ENCODE results near the gene LRIT3.
A peak's percentile ranks its signal among the peaks of the same experiment; 100 is the strongest.

Gene LRIT3

GRCh38 chr4:109803924-109804571 lies 43.9 kb upstream of the LRIT3 start:
- no peaks in the 10 kb centered on the region for H3K27me3 ChIP-seq (ENCODE audit: insufficient read depth, poor library complexity, severe bottlenecking)
- H3K4me3 ChIP-seq (ENCODE audit: severe bottlenecking) = no peak overlapping the region
- H3K27ac ChIP-seq (ENCODE audit: poor library complexity, severe bottlenecking) = no peak overlapping the region
- peaks cover 7% of the 10 kb centered on the region for H3K4me1 ChIP-seq (ENCODE audit: insufficient read depth, poor library complexity, severe bottlenecking)
- H3K36me3 ChIP-seq (ENCODE audit: low read depth) = no peaks in the 10 kb centered on the region; the same call in 1 of the 2 replicates
- TF ChIP-seq CTCF (IDR thresholded peaks at IDR 0.05; ENCODE audit: poor library complexity, severe bottlenecking) = peak; percentile 67
- peak; percentile 71 for ATAC-seq (ENCODE audit: low read depth)
- no peak for DNase-seq (ENCODE audit: low spot score)
- no peaks in the 10 kb centered on the region for H3K9me3 ChIP-seq (ENCODE audit: severe bottlenecking)

GRCh38 chr4:109809655-109810054 lies 38.3 kb upstream of the LRIT3 start:
- TF ChIP-seq CTCF (IDR thresholded peaks at IDR 0.05; ENCODE audit: poor library complexity, severe bottlenecking) = no peak
- no peak for ATAC-seq (ENCODE audit: low read depth)
- DNase-seq (ENCODE audit: low spot score) = no peak

GRCh38 chr4:109810552-109811387 lies 37.1 kb upstream of the LRIT3 start:
- Histone ChIP-seq H3K9me3 (ENCODE audit: severe bottlenecking) (no peaks in the 10 kb centered on the region), H3K27ac (ENCODE audit: poor library complexity, severe bottlenecking) (no peak overlapping the region), H3K4me1 (ENCODE audit: insufficient read depth, poor library complexity, severe bottlenecking) (peaks cover 5% of the 10 kb centered on the region), H3K27me3 (ENCODE audit: insufficient read depth, poor library complexity, severe bottlenecking) (no peaks in the 10 kb centered on the region), H3K4me3 (ENCODE audit: severe bottlenecking) (no peak overlapping the region), H3K36me3 (ENCODE audit: low read depth) (no peaks in the 10 kb centered on the region)
- DNase-seq (ENCODE audit: low spot score) (no peak), ATAC-seq (ENCODE audit: low read depth) (no peak)
- TF ChIP-seq CTCF (IDR thresholded peaks at IDR 0.05; ENCODE audit: poor library complexity, severe bottlenecking) = no peak

More at GRCh38 chr4:109809655-109810054, 38.3 kb upstream of the LRIT3 start:
- H3K36me3 ChIP-seq (ENCODE audit: low read depth) = no peaks in the 10 kb centered on the region
- H3K4me3 ChIP-seq (ENCODE audit: severe bottlenecking) = no peak overlapping the region
- no peaks in the 10 kb centered on the region for H3K27me3 ChIP-seq (ENCODE audit: insufficient read depth, poor library complexity, severe bottlenecking)
- H3K4me1 ChIP-seq (ENCODE audit: insufficient read depth, poor library complexity, severe bottlenecking) = peaks cover 4% of the 10 kb centered on the region
- H3K9me3 ChIP-seq (ENCODE audit: severe bottlenecking) = no peaks in the 10 kb centered on the region
- no peak overlapping the region for H3K27ac ChIP-seq (ENCODE audit: poor library complexity, severe bottlenecking)

- peaks cover 6% of the 10 kb centered on the region for H3K4me1 ChIP-seq (ENCODE audit: insufficient read depth, poor library complexity, severe bottlenecking)
- no peak for ATAC-seq (ENCODE audit: low read depth)
- no peaks in the 10 kb centered on the region for H3K36me3 ChIP-seq (ENCODE audit: low read depth)
- no peaks in the 10 kb centered on the region for H3K27me3 ChIP-seq (ENCODE audit: insufficient read depth, poor library complexity, severe bottlenecking)
- H3K27ac ChIP-seq (ENCODE audit: poor library complexity, severe bottlenecking) = no peak overlapping the region
- DNase-seq (ENCODE audit: low spot score) = no peak
- no peak overlapping the region for H3K4me3 ChIP-seq (ENCODE audit: severe bottlenecking)
- H3K9me3 ChIP-seq (ENCODE audit: severe bottlenecking) = no peaks in the 10 kb centered on the region
- TF ChIP-seq CTCF (IDR thresholded peaks at IDR 0.05; ENCODE audit: poor library complexity, severe bottlenecking) = no peak
Measured at GRCh38 chr4:109811707-109812106, 36.2 kb upstream of the LRIT3 start.

Data from RWPE2 (cell line).